Measurements from ENCODE around the gene CCBE1.

CCBE1 gene

GRCh38 chr18:59566533-59566971 lies 130.7 kb downstream of the CCBE1 start:
- DNase-seq: no peak

- DNase-seq: no peak
Observed at GRCh38 chr18:59565957-59566356, 131.3 kb downstream of the CCBE1 start.

- DNase-seq: no peak
Observed at GRCh38 chr18:59564561-59564960, 132.7 kb downstream of the CCBE1 start.

- DNase-seq: no peak
Observed at GRCh38 chr18:59563176-59563785, 133.9 kb downstream of the CCBE1 start.

- DNase-seq: no peak
Observed at GRCh38 chr18:59562751-59563150, 134.5 kb downstream of the CCBE1 start.

GRCh38 chr18:59561612-59562011 lies 135.6 kb downstream of the CCBE1 start:
- no peak for DNase-seq

- no peak for DNase-seq
Observed at GRCh38 chr18:59560556-59560955, 136.7 kb downstream of the CCBE1 start.

GRCh38 chr18:59559528-59559927 lies 137.7 kb downstream of the CCBE1 start:
- no peak for DNase-seq

- no peak for DNase-seq
Observed at GRCh38 chr18:59555995-59556659, 141.1 kb downstream of the CCBE1 start.

GRCh38 chr18:59554796-59555335 lies 142.4 kb downstream of the CCBE1 start:
- DNase-seq: no peak

GRCh38 chr18:59553273-59553870 lies 143.9 kb downstream of the CCBE1 start:
- DNase-seq: no peak

GRCh38 chr18:59551902-59552635 lies 145.2 kb downstream of the CCBE1 start:
- no peak for DNase-seq

- no peak for DNase-seq
Observed at GRCh38 chr18:59550174-59550516, 147.1 kb downstream of the CCBE1 start.

GRCh38 chr18:59549503-59550173 lies 147.6 kb downstream of the CCBE1 start:
- DNase-seq: no peak

- no peak for DNase-seq
Observed at GRCh38 chr18:59547581-59548182, 149.5 kb downstream of the CCBE1 start.

- no peak for DNase-seq
Observed at GRCh38 chr18:59546188-59546587, 151.0 kb downstream of the CCBE1 start.

GRCh38 chr18:59540780-59541179 lies 156.4 kb downstream of the CCBE1 start:
- no peak for DNase-seq

GRCh38 chr18:59540346-59540745 lies 156.9 kb downstream of the CCBE1 start:
- DNase-seq: no peak

- no peak for DNase-seq
Observed at GRCh38 chr18:59539108-59539507, 158.1 kb downstream of the CCBE1 start.

- no peak for DNase-seq
Observed at GRCh38 chr18:59537579-59537978, 159.6 kb downstream of the CCBE1 start.

GRCh38 chr18:59536166-59536565 lies 161.1 kb downstream of the CCBE1 start:
- no peak for DNase-seq

GRCh38 chr18:59535055-59535454 lies 162.2 kb downstream of the CCBE1 start:
- DNase-seq: no peak

Measured in inflammatory macrophage (primary cell).